GM18868 (cell line): ENCODE results near the gene NUDT16.

ENCODE experiments used
- ATAC-seq: cut with Tn5 transposase; IDR thresholded peaks from one replicate; pipeline ENCODE4 v1.9.1; 2021; ENCODE audit warnings: mild to moderate bottlenecking, moderate library complexity; ENCODE audit not compliant: unreplicated experiment

NUDT16 gene

DNA sequence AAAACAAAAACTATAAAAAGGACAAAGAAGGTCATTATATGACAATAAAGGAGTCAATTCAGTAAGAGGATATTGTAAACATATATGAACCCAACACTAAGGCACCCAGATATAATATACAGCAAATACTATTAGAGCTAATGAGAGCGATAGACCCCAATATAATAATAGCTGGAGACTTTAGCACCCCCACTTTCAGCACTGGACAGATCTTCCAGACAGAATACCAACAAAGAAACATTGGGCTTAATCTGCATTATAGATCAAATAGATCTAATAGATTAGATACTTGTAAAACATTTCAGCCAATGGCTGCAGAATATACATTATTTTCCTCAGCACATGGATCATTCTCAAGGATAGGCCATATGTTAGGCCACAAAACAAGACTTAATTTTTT is 53.4 kb downstream of the NUDT16 start:
- no peak for ATAC-seq
